ENCODE measurements around the gene GRIP2.

GRCh38 chr3:14525685-14526631 is 14.2 kb downstream of the GRIP2 start:
- TF ChIP-seq FOXK2 (IDR thresholded peaks at IDR 0.05) (no peak), PKNOX1 (IDR thresholded peaks at IDR 0.05) (no peak), FOXA1 (IDR thresholded peaks at IDR 0.05) (no peak), ELF4 (IDR thresholded peaks at IDR 0.05) (no peak), ZNF384 (IDR thresholded peaks at IDR 0.05) (no peak)
